Duodenal mucosa (tissue), 2 donors: ENCODE results near the gene KCNMA1.

Experiments
- H3K27ac ChIP-seq: one replicate; pipeline ENCODE4 v1.7.0; 2013; ENCODE audit warnings: low read depth, low read length
- H3K27me3 ChIP-seq, 2 donors: one replicate each; pipeline ENCODE4 v1.7.0; 2013; ENCODE audit warnings: low read length in 2 of 2, control low read depth in 1 of 2; ENCODE audit not compliant: insufficient read depth in 2 of 2, control insufficient read depth in 1 of 2
- H3K36me3 ChIP-seq, 2 donors: one replicate each; pipeline ENCODE4 v1.7.0; 2013; ENCODE audit warnings: low read length in 2 of 2, control low read depth in 1 of 2; ENCODE audit not compliant: insufficient read depth in 2 of 2, control insufficient read depth in 1 of 2
- H3K4me1 ChIP-seq, 2 donors: one replicate each; pipeline ENCODE4 v1.7.0; 2013; ENCODE audit warnings: low read length in 2 of 2, control low read depth in 1 of 2; ENCODE audit not compliant: insufficient read depth in 2 of 2, control insufficient read depth in 1 of 2
- H3K4me3 ChIP-seq, 2 donors: one replicate each; pipeline ENCODE4 v1.7.0; 2013; ENCODE audit warnings: low read length in 2 of 2, low read depth in 1 of 2
- H3K9ac ChIP-seq, 2 donors: one replicate each; pipeline ENCODE4 v1.7.0; 2013; ENCODE audit warnings: low read length in 2 of 2, low read depth in 1 of 2
- H3K9me3 ChIP-seq, 2 donors: one replicate each; pipeline ENCODE4 v1.7.0; 2013; ENCODE audit warnings: low read length in 2 of 2, control low read depth in 1 of 2; ENCODE audit not compliant: control insufficient read depth in 1 of 2

The KCNMA1 gene

DNA sequence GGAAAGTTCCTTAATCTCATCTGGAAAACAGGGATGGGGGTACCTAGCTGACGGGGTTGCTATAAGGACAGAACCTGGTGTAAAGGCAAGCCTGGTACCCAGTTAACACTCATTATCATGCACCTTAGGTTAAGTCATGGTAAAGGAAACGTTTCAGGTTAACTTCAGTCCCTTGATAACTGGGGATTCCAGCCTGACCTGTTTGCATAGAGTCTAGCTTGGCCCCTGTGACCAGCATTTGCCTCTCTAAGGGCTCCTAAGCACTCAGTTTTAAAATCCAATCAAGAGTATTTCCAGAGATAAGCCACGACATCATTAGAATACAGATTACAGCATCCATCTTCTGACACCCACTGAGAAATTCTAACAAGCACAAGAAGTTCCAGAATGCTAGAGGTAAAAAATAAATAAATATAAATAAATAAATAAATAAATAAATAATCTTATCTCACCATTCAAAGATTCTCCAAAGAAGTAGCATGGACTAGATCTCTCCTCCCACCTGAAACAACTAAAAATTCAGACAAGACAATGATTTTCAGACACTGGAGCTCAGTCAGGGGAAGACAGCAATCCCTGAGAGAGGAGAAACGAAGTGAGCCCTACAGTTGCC lies 184.6 kb downstream of the KCNMA1 start:
- H3K9ac ChIP-seq: no peak overlapping the region
- no peaks in the 10 kb centered on the region for H3K4me1 ChIP-seq
- no peaks in the 10 kb centered on the region for H3K9me3 ChIP-seq
- no peak overlapping the region for H3K27ac ChIP-seq
- no peaks in the 10 kb centered on the region for H3K36me3 ChIP-seq
- H3K4me3 ChIP-seq: no peak overlapping the region
- no peaks in the 10 kb centered on the region for H3K27me3 ChIP-seq

DNA sequence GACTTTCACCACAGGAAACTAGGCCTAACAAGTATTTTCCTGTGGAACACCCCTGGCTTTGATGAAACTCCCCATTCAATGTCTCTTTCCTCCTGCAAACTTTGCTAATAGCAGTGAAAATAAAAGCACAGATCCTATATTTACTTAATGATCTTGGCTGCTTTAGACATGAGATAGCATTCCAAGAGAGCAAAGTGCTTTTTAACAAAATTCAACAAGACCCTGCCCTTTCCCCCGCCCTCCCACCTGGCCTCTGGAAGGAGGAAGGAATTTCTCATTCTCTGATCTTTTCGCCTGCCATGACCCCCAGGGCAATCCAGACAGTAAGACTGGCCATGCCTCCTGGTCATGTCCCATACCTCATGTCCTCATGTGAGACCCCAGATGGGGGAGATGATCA lies 185.7 kb downstream of the KCNMA1 start:
- no peak overlapping the region for H3K27ac ChIP-seq
- H3K9ac ChIP-seq: no peak overlapping the region
- no peaks in the 10 kb centered on the region for H3K4me1 ChIP-seq
- no peak overlapping the region for H3K4me3 ChIP-seq
- no peaks in the 10 kb centered on the region for H3K27me3 ChIP-seq
- H3K36me3 ChIP-seq: no peaks in the 10 kb centered on the region
- H3K9me3 ChIP-seq: no peaks in the 10 kb centered on the region

DNA sequence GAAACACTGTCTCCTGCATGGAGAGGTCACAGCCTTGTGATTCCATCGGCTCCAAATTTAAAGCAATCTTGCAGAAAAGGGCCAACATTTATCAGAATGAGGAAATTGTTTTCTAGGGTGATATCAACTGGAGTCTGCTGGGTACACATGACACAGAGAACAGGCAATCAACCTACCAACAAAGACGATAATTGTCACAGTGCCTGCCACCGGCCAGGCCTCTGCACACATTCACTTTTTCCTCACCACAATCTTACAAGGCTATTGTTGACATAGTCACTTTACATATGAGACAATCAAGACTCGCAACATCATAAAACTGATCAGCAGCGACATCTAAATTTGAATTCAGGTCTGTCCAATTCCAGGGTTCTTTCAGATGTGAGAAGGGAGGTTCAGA lies 189.4 kb downstream of the KCNMA1 start:
- Histone ChIP-seq H3K36me3 (no peaks in the 10 kb centered on the region), H3K9me3 (no peaks in the 10 kb centered on the region), H3K9ac (no peak overlapping the region), H3K27ac (no peak overlapping the region), H3K27me3 (no peaks in the 10 kb centered on the region), H3K4me1 (no peaks in the 10 kb centered on the region), H3K4me3 (no peak overlapping the region)

DNA sequence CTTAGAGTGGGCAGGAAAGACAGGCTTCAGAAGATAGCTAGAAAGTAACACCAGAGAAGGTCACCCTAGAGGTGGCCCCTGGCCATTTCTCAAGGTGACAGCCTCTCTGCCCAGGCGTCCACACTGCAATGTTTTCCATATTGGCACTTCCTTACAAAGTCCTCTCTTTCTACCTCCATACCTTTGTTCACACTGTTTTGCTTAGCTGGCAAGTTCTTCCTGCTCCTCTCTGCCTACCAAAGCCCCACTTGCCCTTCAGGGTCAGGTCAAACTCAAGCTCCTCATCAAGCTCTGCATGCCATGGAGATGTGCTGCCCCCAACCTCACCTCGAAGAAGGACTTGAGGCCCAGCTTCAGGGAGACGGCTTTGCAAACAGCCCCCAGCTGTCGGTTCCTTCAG lies 190.9 kb downstream of the KCNMA1 start:
- Histone ChIP-seq H3K4me3 (no peak overlapping the region), H3K4me1 (no peaks in the 10 kb centered on the region)

DNA sequence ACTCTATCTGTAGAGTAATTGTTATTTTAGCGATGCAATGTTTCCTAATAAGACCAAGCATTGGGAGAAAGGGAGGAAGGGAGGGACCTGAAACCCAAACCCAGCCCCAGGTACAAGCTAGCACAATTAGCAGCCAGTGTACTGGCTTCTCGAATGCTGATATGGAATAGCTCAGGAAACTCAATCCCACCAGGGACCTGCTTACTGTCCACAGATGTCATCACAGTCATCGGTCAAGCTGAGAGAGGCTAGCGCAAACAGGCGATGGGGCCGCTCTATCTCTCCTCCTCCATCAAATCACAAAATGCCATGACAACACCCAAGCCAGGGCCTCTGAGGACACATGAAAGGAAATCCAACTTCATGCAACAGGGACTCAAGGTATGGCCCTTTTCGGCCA lies 192.1 kb downstream of the KCNMA1 start:
- Histone ChIP-seq H3K36me3 (no peaks in the 10 kb centered on the region), H3K9me3 (no peaks in the 10 kb centered on the region), H3K9ac (no peak overlapping the region), H3K4me1 (no peaks in the 10 kb centered on the region), H3K27me3 (no peaks in the 10 kb centered on the region), H3K27ac (no peak overlapping the region), H3K4me3 (no peak overlapping the region)

More for the DNA sequence above, 190.9 kb downstream of the KCNMA1 start:
- H3K9me3 ChIP-seq: no peaks in the 10 kb centered on the region
- no peak overlapping the region for H3K27ac ChIP-seq
- H3K27me3 ChIP-seq: no peaks in the 10 kb centered on the region
- no peaks in the 10 kb centered on the region for H3K36me3 ChIP-seq
- no peak overlapping the region for H3K9ac ChIP-seq

DNA sequence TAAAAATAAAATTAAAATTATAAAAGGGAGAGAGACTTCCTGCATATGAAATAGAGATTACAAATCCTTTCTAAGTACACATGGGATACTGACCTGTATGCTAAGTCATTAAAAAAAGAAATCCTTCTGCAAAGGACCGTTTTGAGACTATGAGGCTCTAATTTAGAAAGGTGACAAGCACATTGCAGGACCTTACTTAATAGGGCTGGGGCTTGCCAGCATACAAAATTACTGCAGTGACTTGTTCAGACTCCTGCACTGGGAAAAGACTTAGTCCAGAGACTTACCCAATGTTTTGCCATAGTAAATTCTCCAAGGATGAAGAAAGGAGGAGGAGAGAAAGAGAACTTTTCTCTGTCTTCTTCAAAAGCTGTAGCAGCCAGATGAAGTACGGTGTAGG lies 193.6 kb downstream of the KCNMA1 start:
- no peaks in the 10 kb centered on the region for H3K9me3 ChIP-seq
- H3K4me3 ChIP-seq: no peak overlapping the region
- no peak overlapping the region for H3K27ac ChIP-seq
- no peaks in the 10 kb centered on the region for H3K27me3 ChIP-seq
- no peaks in the 10 kb centered on the region for H3K36me3 ChIP-seq
- H3K9ac ChIP-seq: no peak overlapping the region
- H3K4me1 ChIP-seq: no peaks in the 10 kb centered on the region

DNA sequence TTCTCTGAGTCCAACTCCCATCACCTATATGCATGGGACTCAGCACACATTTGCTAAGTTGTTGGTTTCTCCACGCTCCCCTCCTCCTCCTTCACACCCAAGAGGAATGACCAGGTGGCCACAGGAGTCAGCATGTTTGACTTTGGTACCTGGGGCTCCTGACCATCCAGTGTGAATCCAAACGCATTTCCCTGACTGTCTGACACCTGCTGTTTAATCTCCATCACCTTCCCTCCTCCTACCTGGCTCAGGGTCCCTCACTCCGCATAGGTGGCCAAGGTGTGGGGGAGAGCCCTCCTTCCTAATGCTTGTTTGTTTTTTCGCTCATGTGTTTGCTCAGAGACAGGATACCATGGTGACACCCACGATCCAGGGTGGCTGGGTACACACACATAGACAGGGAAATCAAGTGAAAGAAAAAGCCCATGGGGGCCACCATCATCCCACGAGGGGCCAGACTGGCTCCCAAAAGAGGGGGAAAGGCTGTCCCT lies 194.9 kb downstream of the KCNMA1 start:
- H3K27ac ChIP-seq: no peak overlapping the region
- H3K4me1 ChIP-seq: no peaks in the 10 kb centered on the region
- H3K27me3 ChIP-seq: no peaks in the 10 kb centered on the region
- no peak overlapping the region for H3K9ac ChIP-seq
- no peaks in the 10 kb centered on the region for H3K36me3 ChIP-seq
- no peaks in the 10 kb centered on the region for H3K9me3 ChIP-seq
- H3K4me3 ChIP-seq: no peak overlapping the region

DNA sequence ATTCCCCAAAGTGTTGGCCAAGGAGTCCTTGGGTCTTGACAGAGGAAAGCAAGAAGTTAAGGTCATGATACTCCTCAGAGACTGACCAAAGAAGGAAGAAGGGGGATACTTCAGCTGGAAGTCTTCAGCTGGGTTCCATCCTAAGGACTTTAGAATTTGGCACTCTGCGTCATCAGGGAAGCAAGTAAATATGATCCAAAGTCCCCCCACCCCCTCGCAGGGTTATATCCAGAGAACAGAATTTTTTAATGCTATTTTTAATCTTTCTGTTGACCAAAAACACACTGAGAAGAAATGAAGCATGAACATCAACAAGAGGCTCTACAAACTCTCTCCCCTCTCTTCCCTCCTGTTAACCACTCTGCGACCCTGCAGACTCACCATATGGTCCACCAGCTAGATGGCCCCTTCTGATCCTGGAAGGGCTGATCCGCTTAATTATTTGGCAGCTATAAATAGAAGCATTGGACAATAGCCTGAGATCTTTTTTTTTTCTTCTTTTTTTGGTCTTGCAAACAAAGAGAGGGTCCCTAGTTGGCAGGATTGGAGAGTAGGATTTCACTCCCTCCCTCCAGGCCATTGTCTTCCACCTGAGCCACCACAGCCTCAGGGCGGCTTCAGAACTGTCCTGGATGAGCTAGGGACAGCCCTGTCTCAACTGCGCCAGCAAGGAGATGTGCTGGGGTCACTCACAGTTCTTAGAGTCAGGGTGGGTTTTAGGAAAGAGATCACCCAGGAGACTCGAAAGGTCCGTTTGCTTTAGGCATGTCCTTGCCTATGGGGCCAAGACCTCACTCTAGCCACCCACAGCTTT lies 196.0 kb downstream of the KCNMA1 start:
- Histone ChIP-seq H3K27ac (no peak overlapping the region), H3K27me3 (no peaks in the 10 kb centered on the region), H3K4me1 (no peaks in the 10 kb centered on the region), H3K4me3 (no peak overlapping the region), H3K9me3 (no peaks in the 10 kb centered on the region), H3K9ac (no peak overlapping the region), H3K36me3 (no peaks in the 10 kb centered on the region)

DNA sequence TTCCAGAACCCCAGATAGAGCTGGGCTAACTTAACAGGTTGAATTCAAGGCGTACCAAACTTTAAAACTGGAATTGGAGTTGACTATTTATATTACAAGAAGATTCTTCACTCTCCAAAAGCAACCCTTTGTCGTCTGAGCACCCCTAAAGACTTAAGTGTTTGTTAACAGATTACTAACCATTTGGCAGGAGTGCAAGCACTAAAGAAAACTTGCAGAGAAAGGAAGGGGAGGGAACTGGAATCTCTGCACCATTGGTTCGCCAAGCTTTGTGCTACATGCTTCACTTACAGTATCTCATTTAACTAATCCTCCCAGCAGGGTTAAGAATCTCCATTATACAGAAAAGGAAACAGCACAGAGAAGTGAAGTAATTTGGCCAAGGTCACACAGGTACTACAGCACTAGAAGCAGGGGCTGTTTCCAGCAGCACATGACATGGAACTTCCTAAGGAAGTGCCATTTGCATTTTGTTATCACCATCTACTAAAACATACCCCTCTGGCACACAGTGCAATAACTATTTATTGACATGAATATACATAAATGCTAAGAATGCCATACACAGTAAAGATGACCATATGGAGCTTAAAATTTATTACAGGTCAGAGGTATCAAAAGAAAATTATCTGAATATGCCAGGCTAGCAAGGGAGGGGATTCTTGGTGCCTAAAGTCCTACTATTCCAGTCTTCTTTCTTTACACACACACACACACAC lies 201.2 kb downstream of the KCNMA1 start:
- H3K9me3 ChIP-seq: no peaks in the 10 kb centered on the region
- no peaks in the 10 kb centered on the region for H3K27me3 ChIP-seq
- H3K4me3 ChIP-seq: no peak overlapping the region
- no peaks in the 10 kb centered on the region for H3K36me3 ChIP-seq
- H3K4me1 ChIP-seq: peaks cover 0 to 7% of the 10 kb centered on the region in 2 donors
- no peak overlapping the region for H3K27ac ChIP-seq
- no peak overlapping the region for H3K9ac ChIP-seq

DNA sequence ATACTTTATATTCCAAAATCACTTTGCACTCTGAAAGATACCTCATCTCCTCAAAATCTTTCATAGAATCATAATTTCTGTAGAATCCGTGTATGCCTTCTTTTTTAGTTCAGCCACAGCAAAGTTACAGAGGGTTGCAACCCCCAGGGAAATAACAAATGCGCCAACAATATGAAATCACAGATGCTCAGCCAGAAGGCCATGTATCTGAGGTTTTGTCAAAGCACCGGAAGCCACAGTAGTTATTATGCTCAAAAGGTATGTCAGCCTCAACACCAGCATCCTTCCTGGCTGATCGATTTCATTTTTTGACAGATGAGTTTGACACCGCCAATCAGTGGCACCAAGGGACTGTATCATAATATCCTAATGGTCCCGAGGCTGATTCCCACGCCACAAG lies 204.1 kb downstream of the KCNMA1 start:
- Histone ChIP-seq H3K4me1 (peaks cover 0 to 7% of the 10 kb centered on the region in 2 donors), H3K9ac (no peak overlapping the region), H3K9me3 (no peaks in the 10 kb centered on the region)

More for the DNA sequence above, 204.1 kb downstream of the KCNMA1 start:
- no peak overlapping the region for H3K27ac ChIP-seq
- H3K4me3 ChIP-seq: no peak overlapping the region
- H3K27me3 ChIP-seq: no peaks in the 10 kb centered on the region
- no peaks in the 10 kb centered on the region for H3K36me3 ChIP-seq
